ENCODE measurements around the gene DDX41. TPM values are rescaled to one million over a fixed set of nuclear protein-coding genes. Genes with fewer than 3 reads are reported as not detected.
A peak's percentile ranks its signal among the peaks of the same experiment; 100 is the strongest.

The DDX41 gene
- total and polyA plus RNA-seq, 2 of the 13 experiments (the other 11 are each of a cell fraction or from before 2014, with no cell fraction given), result 62.8 to 105 TPM

DNA sequence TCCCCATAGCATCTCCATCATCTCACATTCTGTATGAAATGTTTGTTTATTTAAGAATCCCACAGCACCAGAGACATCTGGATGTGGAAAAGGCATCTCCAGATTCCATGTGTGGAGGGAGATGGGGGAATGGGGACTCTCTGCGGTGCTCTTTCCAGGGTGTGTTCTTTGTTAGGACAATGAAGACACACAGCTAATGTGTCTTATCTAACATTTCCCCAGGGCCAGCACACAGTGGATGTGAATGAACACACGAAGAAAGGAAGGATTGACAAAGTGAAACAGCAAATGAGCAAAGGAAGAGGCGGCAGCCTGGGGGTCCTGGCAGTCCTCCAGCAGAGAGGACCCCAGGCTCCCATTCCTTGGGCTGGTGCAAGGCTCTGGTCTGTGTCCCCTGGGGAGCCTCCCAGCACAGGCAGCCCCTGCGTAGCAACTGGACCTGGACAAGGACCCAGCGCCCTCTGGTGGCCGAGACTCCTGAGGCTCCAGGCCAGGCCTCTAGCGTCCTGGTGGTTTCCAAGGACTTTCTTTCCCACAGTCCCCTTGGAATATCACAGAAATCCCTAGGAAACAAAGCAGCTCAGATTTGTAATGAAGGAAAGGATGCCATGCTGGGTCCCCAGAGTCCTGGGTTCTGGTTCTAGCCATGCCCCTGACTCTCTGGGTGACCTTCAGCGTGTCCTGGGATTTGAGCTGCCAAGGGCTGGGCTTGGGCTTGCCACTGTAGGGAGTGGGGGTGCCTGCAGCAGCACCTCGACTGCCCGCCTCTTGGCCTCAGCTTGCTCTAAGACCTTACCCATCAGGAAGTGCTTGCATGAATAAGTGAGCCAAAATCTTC lies 15.9 kb downstream of the DDX41 start (continued):
- TF ChIP-seq, protein P1, sequence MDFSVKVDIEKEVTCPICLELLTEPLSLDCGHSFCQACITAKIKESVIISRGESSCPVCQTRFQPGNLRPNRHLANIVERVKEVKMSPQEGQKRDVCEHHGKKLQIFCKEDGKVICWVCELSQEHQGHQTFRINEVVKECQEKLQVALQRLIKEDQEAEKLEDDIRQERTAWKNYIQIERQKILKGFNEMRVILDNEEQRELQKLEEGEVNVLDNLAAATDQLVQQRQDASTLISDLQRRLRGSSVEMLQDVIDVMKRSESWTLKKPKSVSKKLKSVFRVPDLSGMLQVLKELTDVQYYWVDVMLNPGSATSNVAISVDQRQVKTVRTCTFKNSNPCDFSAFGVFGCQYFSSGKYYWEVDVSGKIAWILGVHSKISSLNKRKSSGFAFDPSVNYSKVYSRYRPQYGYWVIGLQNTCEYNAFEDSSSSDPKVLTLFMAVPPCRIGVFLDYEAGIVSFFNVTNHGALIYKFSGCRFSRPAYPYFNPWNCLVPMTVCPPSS (IDR thresholded peaks at IDR 0.05), result no peak
- TF ChIP-seq TCF7L2 (IDR thresholded peaks at IDR 0.05; ENCODE audit: low read depth, low read length), result no peak
- TF ChIP-seq EED (CRISPR knock-in tag; IDR thresholded peaks at IDR 0.05), result no peak
- no peak for TF ChIP-seq ZC3H13 (CRISPR knock-in tag; IDR thresholded peaks at IDR 0.05)
- TF ChIP-seq ZNF670 (CRISPR knock-in tag; IDR thresholded peaks at IDR 0.05; ENCODE audit: borderline replicate concordance), result no peak
- no peak for TF ChIP-seq KAT7 (CRISPR knock-in tag; IDR thresholded peaks at IDR 0.05; ENCODE audit: borderline replicate concordance)
- no peak for TF ChIP-seq MAFG (CRISPR knock-in tag; IDR thresholded peaks at IDR 0.05)
- no peak for TF ChIP-seq ZBTB7A (CRISPR knock-in tag; IDR thresholded peaks at IDR 0.05)
- TF ChIP-seq NRL (CRISPR knock-in tag; IDR thresholded peaks at IDR 0.05; ENCODE audit: borderline replicate concordance), result no peak; the same call in 1 of the 2 replicates
- 0 out of 2 replicates have a peak, but pooled peaks have one; percentile 5 for TF ChIP-seq KAT8 (CRISPR knock-in tag; IDR thresholded peaks at IDR 0.05)
- TF ChIP-seq YEATS4 (CRISPR knock-in tag; IDR thresholded peaks at IDR 0.05; ENCODE audit: borderline replicate concordance), result no peak
- TF ChIP-seq SRSF9 (IDR thresholded peaks at IDR 0.05; ENCODE audit: borderline replicate concordance, insufficient read depth, low read depth, low read length, poor library complexity, severe bottlenecking), result no peak
- TF ChIP-seq ZNF766 (CRISPR knock-in tag; IDR thresholded peaks at IDR 0.05; ENCODE audit: borderline replicate concordance), result no peak
- no peak for TF ChIP-seq ZNF382 (CRISPR knock-in tag; IDR thresholded peaks at IDR 0.05; ENCODE audit: borderline replicate concordance)
- TF ChIP-seq ZNF713 (CRISPR knock-in tag; IDR thresholded peaks at IDR 0.05), result no peak
- TF ChIP-seq POLR2AphosphoS2 (IDR thresholded peaks at IDR 0.05; ENCODE audit: low read depth, low read length), result no peak
- TF ChIP-seq, protein P2, sequence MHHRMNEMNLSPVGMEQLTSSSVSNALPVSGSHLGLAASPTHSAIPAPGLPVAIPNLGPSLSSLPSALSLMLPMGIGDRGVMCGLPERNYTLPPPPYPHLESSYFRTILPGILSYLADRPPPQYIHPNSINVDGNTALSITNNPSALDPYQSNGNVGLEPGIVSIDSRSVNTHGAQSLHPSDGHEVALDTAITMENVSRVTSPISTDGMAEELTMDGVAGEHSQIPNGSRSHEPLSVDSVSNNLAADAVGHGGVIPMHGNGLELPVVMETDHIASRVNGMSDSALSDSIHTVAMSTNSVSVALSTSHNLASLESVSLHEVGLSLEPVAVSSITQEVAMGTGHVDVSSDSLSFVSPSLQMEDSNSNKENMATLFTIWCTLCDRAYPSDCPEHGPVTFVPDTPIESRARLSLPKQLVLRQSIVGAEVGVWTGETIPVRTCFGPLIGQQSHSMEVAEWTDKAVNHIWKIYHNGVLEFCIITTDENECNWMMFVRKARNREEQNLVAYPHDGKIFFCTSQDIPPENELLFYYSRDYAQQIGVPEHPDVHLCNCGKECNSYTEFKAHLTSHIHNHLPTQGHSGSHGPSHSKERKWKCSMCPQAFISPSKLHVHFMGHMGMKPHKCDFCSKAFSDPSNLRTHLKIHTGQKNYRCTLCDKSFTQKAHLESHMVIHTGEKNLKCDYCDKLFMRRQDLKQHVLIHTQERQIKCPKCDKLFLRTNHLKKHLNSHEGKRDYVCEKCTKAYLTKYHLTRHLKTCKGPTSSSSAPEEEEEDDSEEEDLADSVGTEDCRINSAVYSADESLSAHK (CRISPR knock-in tag; IDR thresholded peaks at IDR 0.05; ENCODE audit: borderline replicate concordance), result no peak
- no peak for TF ChIP-seq NFYB (CRISPR knock-in tag; IDR thresholded peaks at IDR 0.05)
- TF ChIP-seq ZFYVE20 (CRISPR knock-in tag; IDR thresholded peaks at IDR 0.05; ENCODE audit: borderline replicate concordance, low read depth), result no peak
- no peak for TF ChIP-seq ZFP90 (CRISPR knock-in tag; IDR thresholded peaks at IDR 0.05; ENCODE audit: borderline replicate concordance)
- no peak for TF ChIP-seq RNF2 (conservative IDR thresholded peaks at IDR 0.05; ENCODE audit: low read depth)
- no peak for TF ChIP-seq ZNF337 (CRISPR knock-in tag; IDR thresholded peaks at IDR 0.05; ENCODE audit: borderline replicate concordance, low read depth)
- TF ChIP-seq NONO (IDR thresholded peaks at IDR 0.05), result no peak
- no peak for TF ChIP-seq NONO (CRISPR knock-in tag; conservative IDR thresholded peaks at IDR 0.05)
- TF ChIP-seq ZFX (CRISPR knock-in tag; IDR thresholded peaks at IDR 0.05; ENCODE audit: low read depth), result peak; percentile 66
- TF ChIP-seq SALL1 (CRISPR knock-in tag; IDR thresholded peaks at IDR 0.05), result peak; percentile 39; the same call in 1 of the 2 replicates
- no peak for TF ChIP-seq ZNF501 (CRISPR knock-in tag; IDR thresholded peaks at IDR 0.05)
- TF ChIP-seq KDM1A (CRISPR knock-in tag; IDR thresholded peaks at IDR 0.05), result no peak
- TF ChIP-seq ZNF7 (CRISPR knock-in tag; IDR thresholded peaks at IDR 0.05), result no peak

All from HepG2 (cell line).